T-helper 1 cell (primary cell): Measurements from ENCODE around the gene ELP1.
"Not testable (repeated sequence)": the region's sequence is repeated elsewhere in the genome, so short reads cannot be mapped to it uniquely, and the experiment has no call there.

Experiments
- DNase-seq, 5 donors: peaks; one replicate each; pipeline ENCODE4 v3.0.0-alpha.2; 2012 to 2020
- total RNA-seq, 4 donors: gene quantifications; one replicate each; lab custom pipeline; 2026; lab: John Stamatoyannopoulos, UW

Gene ELP1
- total RNA-seq, result 138 to 183 (median 168) reads per million in 4 donors

- peak; percentile 86 to 92 (median 90) for DNase-seq
Observed at GRCh38 chr9:108933718-108934322, at the start of gene ELP1. Gene ELP1, minus strand, starts transcription at chr9:108934124. Its CDS starts 2,978 bp downstream, at chr9:108931146.

GRCh38 chr9:108980893-108981292, 47.0 kb upstream of the ELP1 start:
- DNase-seq, result no peak

- no peak for DNase-seq
Observed at GRCh38 chr9:108978205-108978604, 44.3 kb upstream of the ELP1 start.

GRCh38 chr9:108973895-108974294, 40.0 kb upstream of the ELP1 start:
- no peak for DNase-seq

- DNase-seq, result no peak
Observed at GRCh38 chr9:108972626-108973209, 38.8 kb upstream of the ELP1 start.

GRCh38 chr9:108972186-108972585, 38.3 kb upstream of the ELP1 start:
- no peak for DNase-seq

- DNase-seq, result not testable (repeated sequence)
Observed at GRCh38 chr9:108971392-108971791, 37.5 kb upstream of the ELP1 start.

- no peak for DNase-seq
Observed at GRCh38 chr9:108967916-108968315, 34.0 kb upstream of the ELP1 start.

GRCh38 chr9:108963459-108964143, 29.7 kb upstream of the ELP1 start:
- no peak for DNase-seq

GRCh38 chr9:108961151-108961550, 27.2 kb upstream of the ELP1 start:
- no peak for DNase-seq

GRCh38 chr9:108960331-108960730, 26.4 kb upstream of the ELP1 start:
- DNase-seq, result no peak

GRCh38 chr9:108956631-108957026, 22.7 kb upstream of the ELP1 start:
- DNase-seq, result no peak

- no peak for DNase-seq
Observed at GRCh38 chr9:108956022-108956630, 22.2 kb upstream of the ELP1 start.

GRCh38 chr9:108953983-108954574, 20.2 kb upstream of the ELP1 start:
- peak in 1 of 5 donors; percentile 12 for DNase-seq

- no peak for DNase-seq
Observed at GRCh38 chr9:108951578-108951977, 17.7 kb upstream of the ELP1 start.

- DNase-seq, result no peak
Observed at GRCh38 chr9:108950168-108950567, 16.2 kb upstream of the ELP1 start.

- DNase-seq, result no peak
Observed at GRCh38 chr9:108939975-108940374, 6.1 kb upstream of the ELP1 start.

- DNase-seq, result no peak
Observed at GRCh38 chr9:108937561-108938305, 3.8 kb upstream of the ELP1 start.

GRCh38 chr9:108934323-108934893, 484 bp upstream of the ELP1 start, which contains the start of gene ABITRAM:
Gene ABITRAM, plus strand, starts transcription at chr9:108934400. Its CDS starts 87 bp downstream, at chr9:108934487.
- peak; percentile 69 to 89 (median 71) for DNase-seq

- peak in 1 of 5 donors; percentile 6 for DNase-seq
Observed at GRCh38 chr9:108933231-108933717, 650 bp downstream of the ELP1 start.

GRCh38 chr9:108928386-108928785, 5.5 kb downstream of the ELP1 start:
- DNase-seq, result no peak

- DNase-seq, result no peak
Observed at GRCh38 chr9:108924466-108924865, 9.5 kb downstream of the ELP1 start.
